Activated CD8-positive, alpha-beta memory T cell treated with anti-CD3 and anti-CD28 coated beads, Interleukin-2, amount 50 U/mL, for 24 hours (primary cell): ENCODE data around the gene USH2A.
"Not testable (repeated sequence)": the region's sequence is repeated elsewhere in the genome, so short reads cannot be mapped to it uniquely, and the experiment has no call there.

Source experiments
- DNase-seq: peaks from one replicate; pipeline ENCODE4 v3.0.0-alpha.2; 2020; ENCODE audit errors: extremely low read depth

Gene USH2A

GRCh38 chr1:216200941-216201340 lies 222.3 kb downstream of the USH2A start:
- no peak for DNase-seq

GRCh38 chr1:216194721-216195120 lies 228.5 kb downstream of the USH2A start:
- no peak for DNase-seq

GRCh38 chr1:216193839-216194443 lies 229.3 kb downstream of the USH2A start:
- DNase-seq: no peak

GRCh38 chr1:216190438-216190837 lies 232.8 kb downstream of the USH2A start:
- no peak for DNase-seq

GRCh38 chr1:216186816-216187215 lies 236.4 kb downstream of the USH2A start:
- DNase-seq: no peak

- no peak for DNase-seq
Measured at GRCh38 chr1:216186141-216186540, 237.1 kb downstream of the USH2A start.

- DNase-seq: no peak
Measured at GRCh38 chr1:216184126-216184680, 239.0 kb downstream of the USH2A start.

GRCh38 chr1:216183454-216183853 lies 239.8 kb downstream of the USH2A start:
- no peak for DNase-seq

GRCh38 chr1:216183007-216183406 lies 240.2 kb downstream of the USH2A start:
- no peak for DNase-seq

- DNase-seq: no peak
Measured at GRCh38 chr1:216181590-216181989, 241.7 kb downstream of the USH2A start.

GRCh38 chr1:216178281-216178680 lies 245.0 kb downstream of the USH2A start:
- no peak for DNase-seq

- DNase-seq: no peak
Measured at GRCh38 chr1:216176970-216177369, 246.3 kb downstream of the USH2A start.

GRCh38 chr1:216175714-216176113 lies 247.5 kb downstream of the USH2A start:
- no peak for DNase-seq

GRCh38 chr1:216173376-216173995 lies 249.8 kb downstream of the USH2A start:
- no peak for DNase-seq

- no peak for DNase-seq
Measured at GRCh38 chr1:216169351-216169750, 253.9 kb downstream of the USH2A start.

- no peak for DNase-seq
Measured at GRCh38 chr1:216168546-216168945, 254.7 kb downstream of the USH2A start.

GRCh38 chr1:216154063-216154462 lies 269.2 kb downstream of the USH2A start:
- DNase-seq: no peak

GRCh38 chr1:216153130-216153529 lies 270.1 kb downstream of the USH2A start:
- no peak for DNase-seq

GRCh38 chr1:216145451-216146018 lies 277.7 kb downstream of the USH2A start:
- DNase-seq: not testable (repeated sequence)

- DNase-seq: no peak
Measured at GRCh38 chr1:216144661-216145450, 278.4 kb downstream of the USH2A start.

GRCh38 chr1:216142921-216143320 lies 280.3 kb downstream of the USH2A start:
- no peak for DNase-seq
